Astrocyte (in vitro differentiated cells and primary cell): ENCODE measurements around the gene TRIM44. TPM values are rescaled to one million over a fixed set of nuclear protein-coding genes. Genes with fewer than 3 reads are reported as not detected.

ENCODE experiments used
- DNase-seq: peaks from one replicate; pipeline ENCODE4 v3.0.0-alpha.2; 2010; ENCODE audit warnings: low read depth
- FAIRE-seq: peaks from 2 replicates; lab custom pipeline; 2011; peaks lifted over from hg19 to GRCh38; lab: Jason Lieb, UNC
- H2AFZ ChIP-seq: 2 replicates; pipeline ENCODE4 v1.6.0; 2012; ENCODE audit warnings: low read depth, low read length, inconsistent platforms
- H3K27ac ChIP-seq: 2 replicates; pipeline ENCODE4 v1.5.1; 2011; ENCODE audit warnings: low read depth, low read length, inconsistent platforms
- H3K27me3 ChIP-seq: 2 replicates; pipeline ENCODE4 v1.6.0; 2011; ENCODE audit warnings: low read length, inconsistent platforms; ENCODE audit not compliant: insufficient read depth
- H3K36me3 ChIP-seq: 2 replicates; pipeline ENCODE4 v1.5.1; 2011; ENCODE audit warnings: low read length, inconsistent platforms; ENCODE audit not compliant: insufficient read depth
- H3K4me1 ChIP-seq: 2 replicates; pipeline ENCODE4 v1.5.1; 2011; ENCODE audit warnings: low read length, inconsistent platforms; ENCODE audit not compliant: insufficient read depth
- H3K4me2 ChIP-seq: 2 replicates; pipeline ENCODE4 v1.6.0; 2012; ENCODE audit warnings: low read length, inconsistent platforms
- H3K4me3 ChIP-seq: 2 replicates; pipeline ENCODE4 v1.5.1; 2011; ENCODE audit warnings: low read depth, mild to moderate bottlenecking, low read length, inconsistent platforms; ENCODE audit not compliant: insufficient read depth
- H3K79me2 ChIP-seq: 2 replicates; pipeline ENCODE4 v1.6.0; 2012; ENCODE audit warnings: mild to moderate bottlenecking, low read length, inconsistent platforms; ENCODE audit not compliant: insufficient read depth
- H3K9ac ChIP-seq: 2 replicates; pipeline ENCODE4 v1.6.0; 2012; ENCODE audit warnings: mild to moderate bottlenecking, low read length, inconsistent platforms
- H3K9me3 ChIP-seq: 2 replicates; pipeline ENCODE4 v1.5.1; 2012; ENCODE audit warnings: low read depth, mild to moderate bottlenecking, low read length, inconsistent platforms; ENCODE audit not compliant: insufficient read depth
- H4K20me1 ChIP-seq: 2 replicates; pipeline ENCODE4 v1.6.0; 2012; ENCODE audit warnings: low read length, inconsistent platforms; ENCODE audit not compliant: insufficient read depth
- H3K27ac Mint-ChIP-seq: one replicate; pipeline ENCODE4 v1.8.0; 2021; ENCODE audit warnings: mild to moderate bottlenecking, mixed read lengths; ENCODE audit not compliant: unreplicated experiment
- H3K27me3 Mint-ChIP-seq: one replicate; pipeline ENCODE4 v1.8.0; 2021; ENCODE audit warnings: low read depth, mixed read lengths; ENCODE audit not compliant: unreplicated experiment
- H3K36me3 Mint-ChIP-seq: one replicate; pipeline ENCODE4 v1.8.0; 2021; ENCODE audit warnings: low read depth, mixed read lengths; ENCODE audit not compliant: unreplicated experiment
- H3K4me1 Mint-ChIP-seq: one replicate; pipeline ENCODE4 v1.8.0; 2021; ENCODE audit warnings: low read depth, mixed read lengths; ENCODE audit not compliant: unreplicated experiment
- H3K4me3 Mint-ChIP-seq: one replicate; pipeline ENCODE4 v1.8.0; 2021; ENCODE audit warnings: mild to moderate bottlenecking, moderate library complexity, mixed read lengths; ENCODE audit not compliant: unreplicated experiment
- H3K9me3 Mint-ChIP-seq: one replicate; pipeline ENCODE4 v1.8.0; 2021; ENCODE audit warnings: mild to moderate bottlenecking, mixed read lengths; ENCODE audit not compliant: unreplicated experiment
- CTCF ChIP-seq: IDR thresholded peaks from 2 replicates; pipeline ENCODE4 v1.5.1; 2011; ENCODE audit warnings: low read depth, mild to moderate bottlenecking, inconsistent platforms, low read length, moderate library complexity; ENCODE audit not compliant: insufficient read depth
- EZH2 ChIP-seq: IDR thresholded peaks from 2 replicates; pipeline ENCODE4 v1.6.1; 2012; ENCODE audit warnings: mild to moderate bottlenecking, low read length, inconsistent platforms; ENCODE audit not compliant: insufficient read depth
- total RNA-seq: library from RNA; stranded (reverse); gene quantifications from 2 replicates; pipeline ENCODE4 v1.2.1, GENCODE V29; 2021

Gene TRIM44
- total RNA-seq, 1 donor from 2014 or later, result 61.0 TPM

GRCh38 chr11:35866601-35867000 is 204.0 kb downstream of the TRIM44 start:
- Histone ChIP-seq H3K9ac (no peak overlapping the region), H3K36me3 (no peaks in the 10 kb centered on the region), H3K27me3 (no peaks in the 10 kb centered on the region), H3K4me1 (no peaks in the 10 kb centered on the region), H3K9me3 (no peaks in the 10 kb centered on the region), H2AFZ (no peak overlapping the region), H3K4me3 (no peak overlapping the region), H4K20me1 (no peaks in the 10 kb centered on the region), H3K27ac (no peak overlapping the region), H3K79me2 (no peaks in the 10 kb centered on the region), H3K4me2 (no peak overlapping the region)
- Mint-ChIP-seq H3K4me1 (no peaks in the 10 kb centered on the region), H3K9me3 (peaks cover 19% of the 10 kb centered on the region), H3K4me3 (no peak overlapping the region), H3K36me3 (peaks cover 4% of the 10 kb centered on the region), H3K27me3 (no peaks in the 10 kb centered on the region), H3K27ac (no peak overlapping the region)
- DNase-seq (no peak), FAIRE-seq (no peak)
- TF ChIP-seq EZH2 (no peak), CTCF (no peak)

Other genes starting within 250 kb of the TRIM44 start
- gene SLC1A2, start 243.2 kb upstream of the TRIM44 start, total RNA-seq, result 0.14 and 0.25 TPM in 2 replicates
- gene PAMR1, start 137.2 kb upstream of the TRIM44 start, total RNA-seq, result 12.6 and 18.0 TPM in 2 replicates
- 47.9 and 50.2 TPM in 2 replicates for gene FJX1, start 44.3 kb upstream of the TRIM44 start, total RNA-seq